ENCODE data around the gene XRCC2. TPM values are rescaled to one million over a fixed set of nuclear protein-coding genes. Genes with fewer than 3 reads are reported as not detected.
"Not testable (repeated sequence)": the region's sequence is repeated elsewhere in the genome, so short reads cannot be mapped to it uniquely, and the experiment has no call there.

The XRCC2 gene
- polyA plus RNA-seq, result under 1 TPM; 0.09 to 0.34 (median 0.12) TPM

GRCh38 chr7:152675759-152676636, at the start of gene XRCC2:
Gene XRCC2 (minus strand): TSS chr7:152676141. CDS start chr7:152676079, 62 bp downstream.
- 2 to 3% (median 3%) methylated on average over 63 of the region's 63 CpGs for WGBS, 3 donors
- H3K27ac ChIP-seq (ENCODE audit: low read depth, low read length), result no peak within 1 kb of the TSS

GRCh38 chr7:152723364-152723763, 47.4 kb upstream of the XRCC2 start:
- WGBS, 3 donors, result 90 to 92% (median 90%) methylated on average over 2 of the region's 2 CpGs
- no peak overlapping the region for H3K27ac ChIP-seq (ENCODE audit: low read depth, low read length)

GRCh38 chr7:152712412-152713042, 36.6 kb upstream of the XRCC2 start:
- H3K27ac ChIP-seq (ENCODE audit: low read depth, low read length), result not testable (repeated sequence)
- WGBS, 3 donors, result 89 to 96% (median 93%) methylated on average over 1 of the region's 1 CpG

GRCh38 chr7:152711444-152711944, 35.6 kb upstream of the XRCC2 start:
- H3K27ac ChIP-seq (ENCODE audit: low read depth, low read length), result no peak overlapping the region
- 72 to 92% (median 77%) methylated on average over 9 of the region's 9 CpGs for WGBS, 3 donors

- no peak overlapping the region for H3K27ac ChIP-seq (ENCODE audit: low read depth, low read length)
- WGBS, 3 donors, result 40 to 69% (median 66%) methylated on average over 2 of the region's 2 CpGs
These were observed 34.2 kb upstream of the XRCC2 start for GRCh38 chr7:152710153-152710442.

- H3K27ac ChIP-seq (ENCODE audit: low read depth, low read length), result no peak overlapping the region
- 68 to 83% (median 72%) methylated on average over 5 of the region's 5 CpGs for whole genome bisulfite sequencing, 3 donors
These were observed 33.6 kb upstream of the XRCC2 start for GRCh38 chr7:152709287-152710152.

- H3K27ac ChIP-seq (ENCODE audit: low read depth, low read length), result no peak overlapping the region
- WGBS, 3 donors, result 95 to 100% (median 100%) methylated on average over 1 of the region's 1 CpG
These were observed 28.9 kb upstream of the XRCC2 start for GRCh38 chr7:152704796-152705384.

- no peak overlapping the region for H3K27ac ChIP-seq (ENCODE audit: low read depth, low read length)
These were observed 23.1 kb upstream of the XRCC2 start for GRCh38 chr7:152699079-152699478.

GRCh38 chr7:152697268-152697974, 21.5 kb upstream of the XRCC2 start:
- WGBS, 3 donors, result 51 to 84% (median 78%) methylated on average over 8 to 11 of the region's 12 CpGs
- H3K27ac ChIP-seq (ENCODE audit: low read depth, low read length), result not testable (repeated sequence)

GRCh38 chr7:152692196-152692595, 16.3 kb upstream of the XRCC2 start:
- H3K27ac ChIP-seq (ENCODE audit: low read depth, low read length), result not testable (repeated sequence)
- 77 to 96% (median 83%) methylated on average over 2 of the region's 2 CpGs for WGBS, 3 donors

GRCh38 chr7:152683297-152683696, 7.4 kb upstream of the XRCC2 start:
- no peak overlapping the region for H3K27ac ChIP-seq (ENCODE audit: low read depth, low read length)
- WGBS, 3 donors, result 60 to 70% (median 67%) methylated on average over 12 of the region's 12 CpGs

- H3K27ac ChIP-seq (ENCODE audit: low read depth, low read length), result no peak overlapping the region
- WGBS, 3 donors, result 67 to 77% (median 69%) methylated on average over 11 of the region's 11 CpGs
These were observed 2.1 kb upstream of the XRCC2 start for GRCh38 chr7:152677808-152678670.

- no peak overlapping the region for H3K27ac ChIP-seq (ENCODE audit: low read depth, low read length)
- 13 to 19% (median 15%) methylated on average over 16 of the region's 16 CpGs for WGBS, 3 donors
These were observed 832 bp downstream of the XRCC2 start for GRCh38 chr7:152674860-152675758.

GRCh38 chr7:152673897-152674296, 2.0 kb downstream of the XRCC2 start:
- 85 to 98% (median 97%) methylated on average over 2 of the region's 2 CpGs for WGBS, 3 donors
- no peak overlapping the region for H3K27ac ChIP-seq (ENCODE audit: low read depth, low read length)

- no peak overlapping the region for H3K27ac ChIP-seq (ENCODE audit: low read depth, low read length)
- WGBS, 3 donors, result 89 to 95% (median 91%) methylated on average over 1 of the region's 1 CpG
These were observed 3.3 kb downstream of the XRCC2 start for GRCh38 chr7:152672626-152673025.

GRCh38 chr7:152669758-152670157, 6.2 kb downstream of the XRCC2 start:
- WGBS, 3 donors, result 93 to 98% (median 95%) methylated on average over 4 of the region's 4 CpGs
- H3K27ac ChIP-seq (ENCODE audit: low read depth, low read length), result no peak overlapping the region

Data from adipose tissue (tissue), 3 donors.